ENCODE results near the gene GRIK2.

The GRIK2 gene

GRCh38 chr6:101728956-101729355 lies 335.4 kb downstream of the GRIK2 start:
- no peak for DNase-seq

- no peak for DNase-seq
Measured at GRCh38 chr6:101730954-101731353, 337.4 kb downstream of the GRIK2 start.

DNA sequence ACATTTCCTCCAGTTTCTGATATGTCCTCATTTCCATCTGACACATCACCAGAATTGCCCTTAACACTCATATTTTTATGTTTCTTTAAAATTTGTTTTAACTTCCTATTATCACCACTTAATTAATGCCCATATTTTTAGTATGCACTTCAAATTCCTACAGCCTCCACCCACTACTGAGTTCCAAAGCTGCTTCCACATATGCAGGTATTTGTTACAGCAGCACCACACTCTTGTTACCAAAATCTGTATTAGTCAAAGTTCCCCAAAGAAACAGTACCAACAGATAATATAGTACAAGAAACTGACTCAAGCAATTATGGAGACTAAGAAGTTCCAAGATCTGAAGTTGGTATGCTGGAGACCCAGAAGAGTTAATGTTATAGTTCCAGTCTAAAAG lies 340.4 kb downstream of the GRIK2 start:
- DNase-seq, result no peak

- DNase-seq, result no peak
Measured at GRCh38 chr6:101738481-101738880, 345.0 kb downstream of the GRIK2 start.

DNA sequence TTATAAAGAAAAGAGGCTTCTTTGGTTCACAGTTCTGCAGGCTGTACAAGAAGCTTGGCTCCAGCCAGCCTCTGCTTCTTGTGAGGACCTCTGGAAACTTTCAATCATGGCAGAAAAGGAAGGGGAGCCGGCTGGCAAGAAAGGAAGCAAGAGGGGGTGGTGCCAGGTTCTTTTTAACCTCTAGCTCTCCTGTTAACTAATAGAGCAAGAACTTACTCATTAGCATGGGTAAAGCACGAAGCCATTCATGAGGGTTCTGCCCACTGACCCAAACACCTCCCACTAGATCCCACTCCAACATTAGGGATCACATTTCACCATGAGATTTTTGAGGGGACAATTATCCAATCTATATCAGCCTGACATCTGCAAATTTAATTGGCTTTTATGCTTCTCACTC lies 347.1 kb downstream of the GRIK2 start:
- DNase-seq, result no peak

- DNase-seq, result no peak
Measured at GRCh38 chr6:101741474-101742171, 348.1 kb downstream of the GRIK2 start.

GRCh38 chr6:101747160-101747559 lies 353.7 kb downstream of the GRIK2 start:
- DNase-seq, result no peak

DNA sequence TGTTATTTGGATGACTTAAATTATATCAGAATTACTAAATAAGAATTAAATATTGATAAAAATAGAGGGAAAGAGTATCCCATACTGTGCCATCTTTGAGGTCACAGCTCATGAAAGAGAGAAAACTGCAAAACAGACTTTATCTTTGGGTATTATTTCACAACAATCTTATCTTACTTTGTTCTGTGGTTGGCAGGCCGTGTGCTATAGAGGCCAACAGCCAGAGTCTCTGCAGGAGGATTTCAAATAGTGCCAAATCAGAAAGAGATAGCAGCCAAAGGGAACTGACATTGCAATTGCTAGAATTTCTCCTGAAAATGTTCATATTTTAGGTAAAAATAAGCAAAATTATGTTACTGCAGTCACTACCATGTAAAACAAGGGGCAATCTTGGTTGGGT lies 354.2 kb downstream of the GRIK2 start:
- DNase-seq, result no peak

DNA sequence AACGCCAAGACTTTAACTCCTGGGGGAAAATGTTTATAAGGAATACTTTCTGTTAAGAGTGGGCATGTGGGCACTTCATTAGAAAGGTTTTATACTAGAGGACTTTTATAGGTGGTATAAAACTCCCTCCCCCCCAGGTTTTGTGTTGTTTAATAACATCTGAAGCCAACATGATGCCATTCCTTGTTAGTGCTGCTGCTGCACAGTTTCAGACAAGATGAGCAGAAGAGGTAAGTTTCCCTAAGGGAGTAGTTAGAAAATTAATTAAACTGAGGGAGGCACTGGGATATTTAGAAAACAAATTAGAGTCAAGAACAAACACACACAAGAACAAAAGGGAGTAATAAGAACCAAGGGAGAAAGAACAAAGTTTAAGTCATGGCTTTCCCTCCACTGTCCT lies 362.4 kb downstream of the GRIK2 start:
- DNase-seq, result no peak

- DNase-seq, result no peak
Measured at GRCh38 chr6:101758368-101758767, 364.9 kb downstream of the GRIK2 start.

- DNase-seq, result no peak
Measured at GRCh38 chr6:101760843-101761621, 367.5 kb downstream of the GRIK2 start.

DNA sequence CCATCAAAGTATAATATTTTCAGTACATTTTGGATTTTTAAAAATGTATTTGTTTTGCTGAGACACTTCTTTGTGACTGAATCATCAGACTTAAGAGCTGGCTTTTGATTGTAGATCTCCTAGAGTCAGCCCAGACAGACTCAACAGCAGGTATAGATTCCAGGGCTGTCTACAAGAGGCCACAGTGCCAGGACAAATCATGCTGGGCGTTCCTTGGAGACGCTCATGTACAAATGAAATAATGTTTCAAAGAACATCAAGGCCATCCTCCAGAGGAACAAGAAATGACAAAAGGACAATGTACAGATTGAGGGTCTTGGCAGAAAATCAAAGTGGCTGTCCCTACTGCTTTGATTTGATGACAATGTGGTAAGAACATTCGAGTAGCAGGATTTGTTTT lies 369.3 kb downstream of the GRIK2 start:
- DNase-seq, result no peak

GRCh38 chr6:101765281-101765680 lies 371.8 kb downstream of the GRIK2 start:
- no peak for DNase-seq

DNA sequence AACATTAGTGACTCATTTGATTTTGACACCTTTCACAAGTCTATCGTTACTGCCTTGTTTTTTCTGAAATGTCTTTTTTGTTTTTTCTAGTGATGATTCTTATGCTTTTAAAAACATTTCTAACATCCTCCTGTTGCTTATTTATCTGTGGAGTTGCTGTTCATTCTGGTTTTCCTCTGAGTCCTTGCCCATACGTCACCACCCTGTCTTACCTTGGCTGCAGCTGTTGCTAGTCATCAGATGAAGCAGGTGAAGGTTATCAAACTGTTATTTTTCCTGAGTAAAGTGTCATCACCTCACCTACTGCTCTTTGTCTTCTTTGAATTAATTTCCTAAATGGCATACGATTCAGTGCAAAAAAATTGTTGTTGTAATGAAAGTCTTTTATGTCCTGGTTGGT lies 376.6 kb downstream of the GRIK2 start:
- DNase-seq, result no peak

- peak; percentile 49 for DNase-seq
Measured at GRCh38 chr6:101776919-101777350, 383.4 kb downstream of the GRIK2 start.

DNA sequence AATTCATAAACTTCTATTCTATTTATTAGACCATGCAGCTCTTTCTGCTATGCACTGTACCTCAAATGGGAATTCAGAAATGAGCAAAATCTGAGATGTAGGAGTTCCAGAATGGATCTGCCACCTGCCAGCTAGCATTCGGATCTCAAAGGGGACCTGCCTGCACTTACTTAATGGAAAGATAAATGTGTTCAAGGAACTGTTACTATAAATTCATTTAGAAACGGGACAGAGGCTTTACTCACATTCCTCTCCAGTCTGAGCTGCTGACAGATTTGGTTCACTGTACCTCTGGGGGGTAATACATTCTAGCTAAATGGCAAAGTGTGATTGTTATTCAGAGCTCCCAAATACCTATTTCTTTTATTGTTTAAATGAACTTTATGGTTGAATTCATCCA lies 384.1 kb downstream of the GRIK2 start:
- DNase-seq, result no peak

DNA sequence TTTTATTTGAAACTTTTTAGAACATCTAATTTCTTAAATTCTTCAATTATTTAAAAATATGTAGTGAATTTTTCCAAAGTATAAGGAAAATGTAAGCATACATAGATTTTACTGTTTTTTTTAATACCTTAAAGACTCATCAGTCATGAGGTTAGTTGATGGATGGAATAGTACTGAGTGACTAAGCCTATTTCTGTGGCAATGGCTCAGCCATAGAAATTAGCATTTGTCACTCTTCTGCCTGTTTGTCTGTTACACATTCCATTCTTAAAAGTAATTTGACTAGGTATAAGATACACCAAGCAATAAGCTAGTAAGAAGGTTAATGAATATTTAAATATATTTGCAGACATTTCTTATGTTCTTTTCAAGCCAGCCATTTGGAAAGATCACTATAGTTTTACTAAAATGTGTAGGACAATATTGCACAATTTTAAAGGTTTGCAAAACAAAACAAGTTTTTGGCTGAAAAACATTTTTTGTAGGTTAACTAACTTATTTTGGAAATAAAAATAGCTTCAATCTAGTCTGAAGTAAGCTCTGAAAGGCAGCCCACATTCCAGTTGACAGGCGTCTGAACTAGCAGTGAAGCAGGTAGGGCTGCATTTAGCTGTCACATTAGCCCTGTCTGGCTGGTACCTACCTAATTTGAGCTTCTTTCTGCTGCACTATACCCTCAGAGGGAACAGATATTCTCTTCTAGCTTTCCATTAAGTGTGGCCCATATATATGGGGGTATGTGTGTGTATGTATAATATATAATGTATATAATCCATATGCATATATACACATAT lies 385.7 kb downstream of the GRIK2 start:
- DNase-seq, result no peak

DNA sequence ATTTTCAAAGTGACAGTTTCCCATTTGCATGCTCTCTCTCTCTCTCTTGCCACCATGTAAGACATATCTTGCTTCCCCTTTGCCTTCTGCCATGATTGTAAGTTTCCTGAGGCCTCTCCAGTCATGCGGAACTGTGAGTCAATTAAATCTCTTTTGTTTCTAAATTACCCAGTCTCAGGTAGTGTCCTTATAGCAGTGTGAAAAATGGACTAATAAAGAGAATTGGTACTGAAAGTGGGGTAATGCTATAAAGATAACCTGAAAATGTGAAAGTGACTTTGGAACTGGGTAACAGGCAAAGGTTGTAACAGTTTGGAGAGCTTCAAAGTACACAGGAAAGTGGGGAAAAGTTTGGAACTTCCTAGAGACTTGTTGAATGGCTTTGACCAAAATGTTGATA lies 389.8 kb downstream of the GRIK2 start:
- no peak for DNase-seq

DNA sequence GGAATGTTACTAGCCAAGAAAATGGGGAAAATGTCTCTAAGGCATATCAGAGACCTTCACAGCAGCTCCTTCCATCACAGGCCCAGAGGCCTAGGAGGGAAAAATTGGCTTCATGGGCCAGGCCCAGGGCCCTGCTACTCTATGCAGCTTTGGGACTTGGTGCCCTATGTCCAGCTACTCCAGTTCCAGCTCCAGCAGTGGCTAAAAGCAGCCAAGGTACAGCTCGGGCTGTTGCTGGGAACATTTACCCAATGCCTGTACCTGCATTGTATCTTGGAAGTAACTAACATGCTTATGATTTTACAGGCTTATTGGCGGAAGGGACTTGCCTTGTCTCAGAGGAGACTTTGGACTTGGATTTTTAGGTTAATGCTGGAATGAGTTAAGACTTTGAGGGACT lies 390.6 kb downstream of the GRIK2 start:
- DNase-seq, result no peak

DNA sequence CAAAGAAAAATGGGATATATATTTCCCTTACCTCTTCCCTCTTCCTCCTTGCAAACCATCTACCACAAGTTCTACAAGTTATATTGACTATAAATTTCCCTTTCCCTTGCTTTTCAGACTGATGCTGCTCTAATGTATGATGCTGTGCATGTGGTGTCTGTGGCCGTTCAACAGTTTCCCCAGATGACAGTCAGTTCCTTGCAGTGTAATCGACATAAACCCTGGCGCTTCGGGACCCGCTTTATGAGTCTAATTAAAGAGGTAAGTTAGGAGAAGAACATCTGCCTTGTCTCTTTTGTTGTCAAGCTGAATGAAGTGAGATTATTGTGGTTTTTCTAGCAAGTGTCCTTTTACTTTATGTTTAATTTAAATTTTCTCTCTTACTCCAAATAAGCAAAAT lies 406.0 kb downstream of the GRIK2 start:
- no peak for DNase-seq

GRCh38 chr6:101800598-101800997 lies 407.1 kb downstream of the GRIK2 start:
- no peak for DNase-seq

DNA sequence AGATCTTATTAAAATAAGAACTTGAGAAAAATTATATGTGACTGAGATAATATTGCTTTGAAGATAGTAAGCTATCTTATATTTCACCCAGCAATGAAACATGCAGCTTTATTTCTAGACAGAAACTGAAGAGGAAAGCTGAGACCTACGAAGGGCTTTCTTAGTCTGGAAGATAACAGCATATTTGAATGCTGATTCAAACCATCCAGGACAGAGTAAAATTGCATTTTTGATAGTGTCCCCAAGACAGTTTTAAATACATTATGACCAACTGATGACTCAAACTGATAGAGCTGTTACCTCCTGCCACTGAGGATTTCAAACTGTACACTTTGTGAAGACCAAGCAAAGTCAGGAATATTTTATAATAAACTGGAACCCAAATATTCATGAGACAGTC lies 409.6 kb downstream of the GRIK2 start:
- no peak for DNase-seq

GRCh38 chr6:101806241-101806640 lies 412.7 kb downstream of the GRIK2 start:
- DNase-seq, result no peak

GRCh38 chr6:101811108-101811507 lies 417.6 kb downstream of the GRIK2 start:
- no peak for DNase-seq
